GM23338 (cell line): ENCODE results near the gene KRT83. TPM values are rescaled to one million over a fixed set of nuclear protein-coding genes. Genes with fewer than 3 reads are reported as not detected.

Experiments used
- ATAC-seq: fragments of 200-7000 bp; cut with Tn5 transposase; 3 replicates; pipeline ENCODE4 v1.9.1; 2020
- DNase-seq: peaks from one replicate; pipeline ENCODE4 v3.0.0-alpha.2; 2015; ENCODE audit warnings: low spot score
- H2AFZ ChIP-seq: fragments of 200-600 bp; sonication (generic); 2 replicates; pipeline ENCODE4 v1.8.0; 2016; ENCODE audit warnings: antibody characterized with exemption, mild to moderate bottlenecking, moderate library complexity
- H3F3A ChIP-seq: fragments of 200-600 bp; sonication (generic); replicated peaks from 2 replicates; pipeline ENCODE4 v1.8.0; 2017; ENCODE audit warnings: antibody characterized with exemption, mixed run types, low read depth
- H3K27ac ChIP-seq: fragments of 200-600 bp; sonication (generic); 2 replicates; pipeline ENCODE4 v1.6.1; 2016; ENCODE audit warnings: low read depth
- H3K27me3 ChIP-seq: fragments of 200-600 bp; sonication (generic); 2 replicates; pipeline ENCODE4 v1.8.0; 2016; ENCODE audit warnings: mild to moderate bottlenecking, mixed run types, moderate library complexity; ENCODE audit not compliant: insufficient read depth
- H3K36me3 ChIP-seq: fragments of 200-600 bp; sonication (generic); 2 replicates; pipeline ENCODE4 v1.8.0; 2016; ENCODE audit warnings: mild to moderate bottlenecking; ENCODE audit not compliant: insufficient read depth
- H3K4me1 ChIP-seq: fragments of 200-600 bp; sonication (generic); 2 replicates; pipeline ENCODE4 v1.8.0; 2016; ENCODE audit warnings: mild to moderate bottlenecking, moderate library complexity; ENCODE audit not compliant: insufficient read depth
- H3K4me2 ChIP-seq: fragments of 200-600 bp; sonication (generic); 2 replicates; pipeline ENCODE4 v1.7.1; 2017; ENCODE audit warnings: mixed run types
- H3K4me3 ChIP-seq: fragments of 200-600 bp; sonication (generic); 2 replicates; pipeline ENCODE4 v1.6.1; 2016; ENCODE audit warnings: mixed run types
- H3K79me2 ChIP-seq: fragments of 200-600 bp; sonication (generic); replicated peaks from 2 replicates; pipeline ENCODE4 v1.8.0; 2017; ENCODE audit warnings: mild to moderate bottlenecking; ENCODE audit not compliant: insufficient read depth
- H3K9me2 ChIP-seq: fragments of 200-600 bp; sonication (generic); 2 replicates; pipeline ENCODE4 v1.8.0; 2017; ENCODE audit not compliant: insufficient read depth
- H4K20me1 ChIP-seq: fragments of 200-600 bp; sonication (generic); replicated peaks from 2 replicates; pipeline ENCODE4 v1.8.0; 2017; ENCODE audit warnings: mild to moderate bottlenecking; ENCODE audit not compliant: insufficient read depth
- H3K27ac Mint-ChIP-seq: 2 replicates; pipeline ENCODE4 v1.8.0; 2020; ENCODE audit warnings: inconsistent platforms, mild to moderate bottlenecking, moderate library complexity, mixed read lengths
- H3K27me3 Mint-ChIP-seq: 3 replicates; pipeline ENCODE4 v1.8.0; 2022; ENCODE audit warnings: low read depth, mild to moderate bottlenecking, moderate library complexity, mixed read lengths, inconsistent platforms; ENCODE audit not compliant: insufficient read depth, poor library complexity
- H3K36me3 Mint-ChIP-seq: 3 replicates; pipeline ENCODE4 v1.8.0; 2021; ENCODE audit warnings: low read depth, mild to moderate bottlenecking, inconsistent platforms, moderate library complexity, mixed read lengths
- H3K4me1 Mint-ChIP-seq: 3 replicates; pipeline ENCODE4 v1.8.0; 2020; ENCODE audit warnings: mild to moderate bottlenecking, inconsistent platforms, mixed read lengths
- H3K4me3 Mint-ChIP-seq: 3 replicates; pipeline ENCODE4 v1.8.0; 2021; ENCODE audit warnings: moderate library complexity, mild to moderate bottlenecking, inconsistent platforms, mixed read lengths
- H3K9me3 Mint-ChIP-seq: 3 replicates; pipeline ENCODE4 v1.8.0; 2020; ENCODE audit warnings: moderate library complexity, mild to moderate bottlenecking, inconsistent platforms, mixed read lengths
- ETS1 ChIP-seq: IDR thresholded peaks from 2 replicates; pipeline ENCODE4 v1.6.1; 2016; ENCODE audit warnings: antibody characterized with exemption
- EZH2 ChIP-seq: fragments of 200-600 bp; sonication (generic); IDR thresholded peaks from one replicate; pipeline ENCODE4 v1.8.0; 2017; ENCODE audit warnings: antibody characterized with exemption, mild to moderate bottlenecking, low read depth; ENCODE audit not compliant: unreplicated experiment
- EZH2phosphoT487 ChIP-seq: fragments of 200-600 bp; sonication (generic); IDR thresholded peaks from one replicate; pipeline ENCODE4 v1.8.1; 2018; ENCODE audit warnings: antibody characterized with exemption; ENCODE audit not compliant: unreplicated experiment
- JUNB ChIP-seq: IDR thresholded peaks from one replicate; pipeline ENCODE4 v1.6.1; 2016; ENCODE audit warnings: antibody characterized with exemption; ENCODE audit not compliant: unreplicated experiment
- POLR2AphosphoS5 ChIP-seq: IDR thresholded peaks from 2 replicates; pipeline ENCODE4 v1.6.1; 2016; ENCODE audit warnings: antibody characterized with exemption, low read depth
- ZNF331 ChIP-seq: fragments of 250-450 bp; sonication (Bioruptor Pico); IDR thresholded peaks from 2 replicates; pipeline ENCODE4 v1.5.0; 2020; ENCODE audit warnings: low read depth, mild to moderate bottlenecking, moderate library complexity
- polyA plus RNA-seq: library from polyadenylated mRNA; unstranded; fragments of >200 nt; fragmentation: Nextera tagmentation; extraction: Ambion mirVana; gene quantifications from 2 replicates; pipeline ENCODE4 v1.2.1, GENCODE V29; 2016
- total RNA-seq: library from RNA; depleted of rRNA; stranded (reverse); fragments of >200 nt; shearing (Covaris generic); gene quantifications from 2 replicates; pipeline ENCODE4 v1.2.3, GENCODE V29; 2014
- TF ChIP-seq, protein P1 (sequence below), 2 experiments: fragments of 200-600 bp in 1 of 2; sonication (generic) in 1 of 2; conservative IDR thresholded peaks; 2 replicates each; pipeline versions ENCODE4 v1.5.1 to v1.6.1; 2016 to 2017; ENCODE audit warnings: antibody characterized with exemption in 2 of 2, low read depth in 2 of 2, mild to moderate bottlenecking in 2 of 2, moderate library complexity in 1 of 2
- TF ChIP-seq, protein P2 (sequence below): IDR thresholded peaks from one replicate; pipeline ENCODE4 v1.6.1; 2018; ENCODE audit warnings: antibody characterized with exemption; ENCODE audit not compliant: unreplicated experiment

Gene KRT83
- total and polyA plus RNA-seq, 2 experiments from 2014 or later = not detected

DNA sequence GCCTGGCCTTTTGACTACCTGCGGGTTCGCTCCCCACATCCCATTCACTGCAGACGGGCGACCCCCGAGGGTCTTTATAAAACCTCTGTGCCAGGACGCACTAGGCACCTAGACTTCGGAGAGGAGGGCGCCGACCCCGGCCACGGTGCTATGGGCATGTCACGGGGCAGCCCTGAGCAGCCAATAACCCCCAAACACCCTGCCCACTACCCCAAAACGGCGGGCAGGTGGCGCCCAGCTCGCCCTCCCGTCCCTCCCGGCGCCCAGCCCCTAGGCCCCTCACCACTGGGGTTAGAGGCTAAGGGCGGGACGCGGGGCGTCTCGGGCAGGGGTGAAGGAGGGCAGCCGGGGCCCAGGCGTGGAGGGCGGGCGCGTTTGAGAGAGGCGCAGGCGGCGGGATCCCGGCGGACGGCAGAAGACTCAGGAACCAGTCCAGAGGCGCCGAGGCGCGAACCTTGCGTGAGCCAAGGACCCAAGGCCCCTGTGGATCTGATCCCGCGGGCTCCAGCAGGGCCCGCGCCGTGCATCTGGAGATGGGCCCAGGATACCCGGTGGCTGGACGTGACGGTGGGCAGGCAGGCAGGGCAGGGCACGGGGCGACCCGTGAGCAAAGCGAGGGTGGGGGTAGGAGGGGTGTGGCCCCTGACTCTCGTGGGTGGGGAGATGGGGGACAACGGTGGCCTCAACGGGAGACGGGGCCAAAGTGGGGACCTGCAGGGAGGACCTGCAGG lies 35.0 kb upstream of the KRT83 start:
- Mint-ChIP-seq H3K4me3 (no peak overlapping the region), H3K36me3 (no peaks in the 10 kb centered on the region), H3K4me1 (peaks cover 9% of the 10 kb centered on the region), H3K27ac (no peak overlapping the region), H3K9me3 (no peaks in the 10 kb centered on the region), H3K27me3 (no peaks in the 10 kb centered on the region)
- ATAC-seq (no peak), DNase-seq (no peak)
- Histone ChIP-seq H3K79me2 (no peaks in the 10 kb centered on the region), H2AFZ (no peak overlapping the region), H4K20me1 (no peaks in the 10 kb centered on the region), H3K36me3 (no peaks in the 10 kb centered on the region), H3F3A (no peaks in the 10 kb centered on the region), H3K27me3 (no peaks in the 10 kb centered on the region), H3K27ac (no peak overlapping the region), H3K4me3 (no peak overlapping the region), H3K4me1 (no peaks in the 10 kb centered on the region), H3K9me2 (no peaks in the 10 kb centered on the region), H3K4me2 (no peak overlapping the region)
- TF ChIP-seq POLR2AphosphoS5 (no peak), EZH2phosphoT487 (no peak)
- TF ChIP-seq, protein P1, sequence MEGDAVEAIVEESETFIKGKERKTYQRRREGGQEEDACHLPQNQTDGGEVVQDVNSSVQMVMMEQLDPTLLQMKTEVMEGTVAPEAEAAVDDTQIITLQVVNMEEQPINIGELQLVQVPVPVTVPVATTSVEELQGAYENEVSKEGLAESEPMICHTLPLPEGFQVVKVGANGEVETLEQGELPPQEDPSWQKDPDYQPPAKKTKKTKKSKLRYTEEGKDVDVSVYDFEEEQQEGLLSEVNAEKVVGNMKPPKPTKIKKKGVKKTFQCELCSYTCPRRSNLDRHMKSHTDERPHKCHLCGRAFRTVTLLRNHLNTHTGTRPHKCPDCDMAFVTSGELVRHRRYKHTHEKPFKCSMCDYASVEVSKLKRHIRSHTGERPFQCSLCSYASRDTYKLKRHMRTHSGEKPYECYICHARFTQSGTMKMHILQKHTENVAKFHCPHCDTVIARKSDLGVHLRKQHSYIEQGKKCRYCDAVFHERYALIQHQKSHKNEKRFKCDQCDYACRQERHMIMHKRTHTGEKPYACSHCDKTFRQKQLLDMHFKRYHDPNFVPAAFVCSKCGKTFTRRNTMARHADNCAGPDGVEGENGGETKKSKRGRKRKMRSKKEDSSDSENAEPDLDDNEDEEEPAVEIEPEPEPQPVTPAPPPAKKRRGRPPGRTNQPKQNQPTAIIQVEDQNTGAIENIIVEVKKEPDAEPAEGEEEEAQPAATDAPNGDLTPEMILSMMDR (conservative IDR thresholded peaks at IDR 0.05; ENCODE audit: low read depth in 2 of 2) = peak in 1 of 2 experiments; percentile 14; a peak in 1 of 4 replicates

DNA sequence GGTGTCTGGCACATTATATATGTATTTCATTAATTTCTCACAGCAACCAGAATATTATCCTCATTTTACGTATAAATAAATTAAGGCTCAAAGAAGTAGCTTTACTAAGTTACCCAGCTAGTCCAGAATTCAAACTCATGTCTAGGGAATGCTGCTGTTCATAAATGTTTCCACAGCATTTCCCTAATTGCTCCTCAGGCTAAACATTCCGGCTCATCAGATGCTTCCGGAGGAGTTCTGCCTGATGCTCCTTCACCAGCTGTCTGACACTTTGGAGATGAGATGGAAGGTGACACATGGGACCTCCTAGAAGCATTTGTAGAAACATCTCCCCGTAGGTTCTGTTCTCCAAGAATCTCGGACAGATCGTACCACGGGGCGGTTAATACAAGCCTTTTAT lies 34.0 kb upstream of the KRT83 start:
- Histone ChIP-seq H3F3A (no peaks in the 10 kb centered on the region), H3K36me3 (no peaks in the 10 kb centered on the region), H3K4me3 (no peak overlapping the region), H3K79me2 (no peaks in the 10 kb centered on the region), H4K20me1 (no peaks in the 10 kb centered on the region; the same call in 1 of the 2 replicates), H3K9me2 (no peaks in the 10 kb centered on the region), H3K27ac (no peak overlapping the region), H2AFZ (no peak overlapping the region), H3K27me3 (no peaks in the 10 kb centered on the region), H3K4me1 (no peaks in the 10 kb centered on the region), H3K4me2 (no peak overlapping the region)
- Mint-ChIP-seq H3K27ac (no peak overlapping the region), H3K36me3 (no peaks in the 10 kb centered on the region), H3K4me1 (peaks cover 9% of the 10 kb centered on the region), H3K9me3 (no peaks in the 10 kb centered on the region), H3K27me3 (no peaks in the 10 kb centered on the region), H3K4me3 (no peak overlapping the region)
- ATAC-seq (no peak), DNase-seq (no peak)
- TF ChIP-seq ZNF331 (CRISPR knock-in tag) (no peak), EZH2phosphoT487 (no peak), EZH2 (no peak), JUNB (no peak), ETS1 (no peak)
- TF ChIP-seq, protein P2, sequence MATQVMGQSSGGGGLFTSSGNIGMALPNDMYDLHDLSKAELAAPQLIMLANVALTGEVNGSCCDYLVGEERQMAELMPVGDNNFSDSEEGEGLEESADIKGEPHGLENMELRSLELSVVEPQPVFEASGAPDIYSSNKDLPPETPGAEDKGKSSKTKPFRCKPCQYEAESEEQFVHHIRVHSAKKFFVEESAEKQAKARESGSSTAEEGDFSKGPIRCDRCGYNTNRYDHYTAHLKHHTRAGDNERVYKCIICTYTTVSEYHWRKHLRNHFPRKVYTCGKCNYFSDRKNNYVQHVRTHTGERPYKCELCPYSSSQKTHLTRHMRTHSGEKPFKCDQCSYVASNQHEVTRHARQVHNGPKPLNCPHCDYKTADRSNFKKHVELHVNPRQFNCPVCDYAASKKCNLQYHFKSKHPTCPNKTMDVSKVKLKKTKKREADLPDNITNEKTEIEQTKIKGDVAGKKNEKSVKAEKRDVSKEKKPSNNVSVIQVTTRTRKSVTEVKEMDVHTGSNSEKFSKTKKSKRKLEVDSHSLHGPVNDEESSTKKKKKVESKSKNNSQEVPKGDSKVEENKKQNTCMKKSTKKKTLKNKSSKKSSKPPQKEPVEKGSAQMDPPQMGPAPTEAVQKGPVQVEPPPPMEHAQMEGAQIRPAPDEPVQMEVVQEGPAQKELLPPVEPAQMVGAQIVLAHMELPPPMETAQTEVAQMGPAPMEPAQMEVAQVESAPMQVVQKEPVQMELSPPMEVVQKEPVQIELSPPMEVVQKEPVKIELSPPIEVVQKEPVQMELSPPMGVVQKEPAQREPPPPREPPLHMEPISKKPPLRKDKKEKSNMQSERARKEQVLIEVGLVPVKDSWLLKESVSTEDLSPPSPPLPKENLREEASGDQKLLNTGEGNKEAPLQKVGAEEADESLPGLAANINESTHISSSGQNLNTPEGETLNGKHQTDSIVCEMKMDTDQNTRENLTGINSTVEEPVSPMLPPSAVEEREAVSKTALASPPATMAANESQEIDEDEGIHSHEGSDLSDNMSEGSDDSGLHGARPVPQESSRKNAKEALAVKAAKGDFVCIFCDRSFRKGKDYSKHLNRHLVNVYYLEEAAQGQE = no peak
- TF ChIP-seq, protein P1 (conservative IDR thresholded peaks at IDR 0.05; ENCODE audit: low read depth in 2 of 2) = no peak
